ENCODE data around the gene L1CAM.

L1CAM gene

GRCh38 chrX:153848325-153848724, 37.6 kb downstream of the L1CAM start:
- no peak for DNase-seq (ENCODE audit: low spot score)
- in situ Hi-C loops (cut with MboI; ENCODE audit: low sequenced_read_pairs, unreplicated experiment) = no loop called here
- TF ChIP-seq CTCF (IDR thresholded peaks at IDR 0.05; ENCODE audit: borderline replicate concordance, control extremely low read depth, extremely low read depth, insufficient read depth, missing control alignments) = no peak

- DNase-seq (ENCODE audit: low spot score) = no peak
- in situ Hi-C loops (cut with MboI; ENCODE audit: low sequenced_read_pairs, unreplicated experiment) = no loop called here
- no peak for TF ChIP-seq CTCF (IDR thresholded peaks at IDR 0.05; ENCODE audit: borderline replicate concordance, control extremely low read depth, extremely low read depth, insufficient read depth, missing control alignments)
These were observed 40.1 kb downstream of the L1CAM start for GRCh38 chrX:153845842-153846241.

GRCh38 chrX:153845195-153845594, 40.8 kb downstream of the L1CAM start:
- no peak for DNase-seq (ENCODE audit: low spot score)
- in situ Hi-C loops (cut with MboI; ENCODE audit: low sequenced_read_pairs, unreplicated experiment) = no loop called here
- TF ChIP-seq CTCF (IDR thresholded peaks at IDR 0.05; ENCODE audit: borderline replicate concordance, control extremely low read depth, extremely low read depth, insufficient read depth, missing control alignments) = no peak

GRCh38 chrX:153844509-153845082, 41.4 kb downstream of the L1CAM start:
- DNase-seq (ENCODE audit: low spot score) = no peak
- no peak for TF ChIP-seq CTCF (IDR thresholded peaks at IDR 0.05; ENCODE audit: borderline replicate concordance, control extremely low read depth, extremely low read depth, insufficient read depth, missing control alignments)
- in situ Hi-C loops (cut with MboI; ENCODE audit: low sequenced_read_pairs, unreplicated experiment) = no loop called here

GRCh38 chrX:153836921-153837320, 49.1 kb downstream of the L1CAM start:
- no peak for TF ChIP-seq CTCF (IDR thresholded peaks at IDR 0.05; ENCODE audit: borderline replicate concordance, control extremely low read depth, extremely low read depth, insufficient read depth, missing control alignments)
- no peak for DNase-seq (ENCODE audit: low spot score)
- in situ Hi-C loops (cut with MboI; ENCODE audit: low sequenced_read_pairs, unreplicated experiment) = no loop called here

- no peak for DNase-seq (ENCODE audit: low spot score)
- in situ Hi-C loops (cut with MboI; ENCODE audit: low sequenced_read_pairs, unreplicated experiment) = no loop called here
- no peak for TF ChIP-seq CTCF (IDR thresholded peaks at IDR 0.05; ENCODE audit: borderline replicate concordance, control extremely low read depth, extremely low read depth, insufficient read depth, missing control alignments)
These were observed 53.2 kb downstream of the L1CAM start for GRCh38 chrX:153832728-153833127.
